Measurements from ENCODE around the gene AZIN2. TPM values are rescaled to one million over a fixed set of nuclear protein-coding genes. Genes with fewer than 3 reads are reported as not detected.

The AZIN2 gene
- total RNA-seq, 1 experiment from 2014 or later = 1.6 TPM

- no peak for DNase-seq (ENCODE audit: extremely low read depth, low read depth)
Measured at GRCh38 chr1:33149453-33150190, 68.7 kb downstream of the AZIN2 start.

GRCh38 chr1:33150522-33150921 lies 69.6 kb downstream of the AZIN2 start:
- DNase-seq (ENCODE audit: extremely low read depth, low read depth) = no peak

- DNase-seq (ENCODE audit: extremely low read depth, low read depth) = no peak
Measured at GRCh38 chr1:33151116-33151515, 70.2 kb downstream of the AZIN2 start.

- DNase-seq (ENCODE audit: extremely low read depth, low read depth) = no peak
Measured at GRCh38 chr1:33152685-33153432, 71.9 kb downstream of the AZIN2 start.

- DNase-seq (ENCODE audit: extremely low read depth, low read depth) = no peak
Measured at GRCh38 chr1:33153650-33154049, 72.7 kb downstream of the AZIN2 start.

GRCh38 chr1:33155877-33156538 lies 75.1 kb downstream of the AZIN2 start:
- no peak for DNase-seq (ENCODE audit: extremely low read depth, low read depth)

- no peak for DNase-seq (ENCODE audit: extremely low read depth, low read depth)
Measured at GRCh38 chr1:33157131-33157530, 76.2 kb downstream of the AZIN2 start.

GRCh38 chr1:33158366-33158765 lies 77.4 kb downstream of the AZIN2 start:
- no peak for DNase-seq (ENCODE audit: extremely low read depth, low read depth)

- DNase-seq (ENCODE audit: extremely low read depth, low read depth) = no peak
Measured at GRCh38 chr1:33159577-33159976, 78.6 kb downstream of the AZIN2 start.

- DNase-seq (ENCODE audit: extremely low read depth, low read depth) = no peak
Measured at GRCh38 chr1:33161061-33161681, 80.2 kb downstream of the AZIN2 start.

GRCh38 chr1:33162141-33162540 lies 81.2 kb downstream of the AZIN2 start:
- no peak for DNase-seq (ENCODE audit: extremely low read depth, low read depth)

- DNase-seq (ENCODE audit: extremely low read depth, low read depth) = no peak
Measured at GRCh38 chr1:33163621-33164519, 82.9 kb downstream of the AZIN2 start.

GRCh38 chr1:33165209-33165608 lies 84.3 kb downstream of the AZIN2 start:
- no peak for DNase-seq (ENCODE audit: extremely low read depth, low read depth)

- DNase-seq (ENCODE audit: extremely low read depth, low read depth) = no peak
Measured at GRCh38 chr1:33165809-33166208, 84.9 kb downstream of the AZIN2 start.

GRCh38 chr1:33167650-33168447 lies 86.9 kb downstream of the AZIN2 start:
- no peak for DNase-seq (ENCODE audit: extremely low read depth, low read depth)

- no peak for DNase-seq (ENCODE audit: extremely low read depth, low read depth)
Measured at GRCh38 chr1:33168556-33169289, 87.8 kb downstream of the AZIN2 start.

GRCh38 chr1:33169290-33170055 lies 88.5 kb downstream of the AZIN2 start:
- no peak for DNase-seq (ENCODE audit: extremely low read depth, low read depth)
